PFSK-1 (cell line): Measurements from ENCODE around the gene RSRC1.

Source experiments
- POLR2AphosphoS5 ChIP-seq: IDR thresholded peaks from 2 replicates; pipeline ENCODE4 v1.6.1; 2012; ENCODE audit warnings: low read depth, mild to moderate bottlenecking, control low read depth, low read length, moderate library complexity
- TAF1 ChIP-seq: IDR thresholded peaks from 2 replicates; pipeline ENCODE4 v1.6.1; 2012; ENCODE audit warnings: low read length, control low read depth, borderline replicate concordance; ENCODE audit not compliant: insufficient read depth

GRCh38 chr3:158405507-158405906 lies 295.6 kb downstream of the RSRC1 start:
- TF ChIP-seq POLR2AphosphoS5 (no peak), TAF1 (no peak)
